Measurements from ENCODE around the gene GSE1. TPM values are rescaled to one million over a fixed set of nuclear protein-coding genes. Genes with fewer than 3 reads are reported as not detected.

The GSE1 gene
- total RNA-seq, 4 donors from 2014 or later = 23.4 to 65.5 (median 52.5) TPM

DNA sequence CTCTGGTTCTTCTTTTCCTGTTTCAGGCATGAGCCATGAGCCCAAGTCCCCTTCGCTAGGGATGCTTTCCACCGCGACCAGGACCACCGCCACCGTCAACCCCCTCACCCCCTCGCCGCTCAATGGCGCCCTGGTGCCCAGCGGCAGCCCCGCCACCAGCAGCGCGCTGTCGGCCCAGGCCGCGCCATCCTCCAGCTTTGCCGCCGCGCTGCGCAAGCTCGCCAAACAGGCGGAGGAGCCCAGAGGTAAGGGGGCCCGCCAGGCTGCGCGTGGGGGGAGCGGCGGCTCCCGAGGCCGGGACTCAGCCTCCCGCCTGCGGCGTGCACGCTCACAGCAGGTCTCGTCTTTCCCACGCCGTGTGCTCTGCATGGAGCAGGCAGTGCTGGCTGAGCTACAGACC lies 20.8 kb downstream of the GSE1 start:
- peaks cover 0 to 17% (median 0%) of the 10 kb centered on the region in 3 donors for H3K4me1 ChIP-seq
- H3K9me3 ChIP-seq = peaks cover 0 to 6% (median 0%) of the 10 kb centered on the region in 3 donors
- H3K27me3 ChIP-seq = no peaks in the 10 kb centered on the region
- TF ChIP-seq, protein P1, sequence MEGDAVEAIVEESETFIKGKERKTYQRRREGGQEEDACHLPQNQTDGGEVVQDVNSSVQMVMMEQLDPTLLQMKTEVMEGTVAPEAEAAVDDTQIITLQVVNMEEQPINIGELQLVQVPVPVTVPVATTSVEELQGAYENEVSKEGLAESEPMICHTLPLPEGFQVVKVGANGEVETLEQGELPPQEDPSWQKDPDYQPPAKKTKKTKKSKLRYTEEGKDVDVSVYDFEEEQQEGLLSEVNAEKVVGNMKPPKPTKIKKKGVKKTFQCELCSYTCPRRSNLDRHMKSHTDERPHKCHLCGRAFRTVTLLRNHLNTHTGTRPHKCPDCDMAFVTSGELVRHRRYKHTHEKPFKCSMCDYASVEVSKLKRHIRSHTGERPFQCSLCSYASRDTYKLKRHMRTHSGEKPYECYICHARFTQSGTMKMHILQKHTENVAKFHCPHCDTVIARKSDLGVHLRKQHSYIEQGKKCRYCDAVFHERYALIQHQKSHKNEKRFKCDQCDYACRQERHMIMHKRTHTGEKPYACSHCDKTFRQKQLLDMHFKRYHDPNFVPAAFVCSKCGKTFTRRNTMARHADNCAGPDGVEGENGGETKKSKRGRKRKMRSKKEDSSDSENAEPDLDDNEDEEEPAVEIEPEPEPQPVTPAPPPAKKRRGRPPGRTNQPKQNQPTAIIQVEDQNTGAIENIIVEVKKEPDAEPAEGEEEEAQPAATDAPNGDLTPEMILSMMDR (IDR thresholded peaks at IDR 0.05) = no peak
- TF ChIP-seq POLR2AphosphoS5 (IDR thresholded peaks at IDR 0.05) (no peak), EP300 (IDR thresholded peaks at IDR 0.05) (no peak), POLR2A (IDR thresholded peaks at IDR 0.05) (no peak)
- H3K27ac ChIP-seq = no peak overlapping the region
- H3K4me3 ChIP-seq = no peak overlapping the region
- WGBS, 2 donors (ENCODE audit: low coverage in 1 of 2) = 82 to 90% methylated on average over 4 to 5 of the region's 35 CpGs
- no peak for ATAC-seq
- H3K36me3 ChIP-seq = peaks cover 0 to 32% of the 10 kb centered on the region in 2 donors

- Histone ChIP-seq H3K9me3 (peaks cover 0 to 2% (median 0%) of the 10 kb centered on the region in 3 donors), H3K27ac (no peak overlapping the region), H3K4me3 (no peak overlapping the region), H3K4me1 (peaks cover 0 to 27% (median 0%) of the 10 kb centered on the region in 3 donors), H3K36me3 (peaks cover 0 to 32% of the 10 kb centered on the region in 2 donors), H3K27me3 (no peaks in the 10 kb centered on the region)
- 51% methylated on average over 4 of the region's 24 CpGs; no CpG with 5 or more reads in 1 of the 2 donors for WGBS, 2 donors (ENCODE audit: low coverage in 1 of 2)
- ATAC-seq = no peak
- TF ChIP-seq, protein P1 (IDR thresholded peaks at IDR 0.05) = peak in 1 of 4 experiments; percentile 8
- no peak for TF ChIP-seq POLR2AphosphoS5 (IDR thresholded peaks at IDR 0.05)
Observed at GRCh38 chr16:85634747-85635544, 21.8 kb downstream of the GSE1 start.

GRCh38 chr16:85635545-85636140 lies 22.5 kb downstream of the GSE1 start:
- no peak overlapping the region for H3K4me3 ChIP-seq
- no peak for ATAC-seq
- H3K9me3 ChIP-seq = no peaks in the 10 kb centered on the region
- H3K27ac ChIP-seq = no peak overlapping the region
- no CpG with 5 or more reads among the region's 26 CpGs for WGBS, 2 donors (ENCODE audit: low coverage in 1 of 2)
- TF ChIP-seq EP300 (IDR thresholded peaks at IDR 0.05) = no peak
- TF ChIP-seq POLR2A (IDR thresholded peaks at IDR 0.05) = no peak
- TF ChIP-seq POLR2AphosphoS5 (IDR thresholded peaks at IDR 0.05) = no peak
- TF ChIP-seq, protein P1 (IDR thresholded peaks at IDR 0.05) = no peak
- peaks cover 0 to 32% (median 0%) of the 10 kb centered on the region in 3 donors for H3K4me1 ChIP-seq
- peaks cover 0 to 39% of the 10 kb centered on the region in 2 donors for H3K36me3 ChIP-seq
- no peaks in the 10 kb centered on the region for H3K27me3 ChIP-seq

GRCh38 chr16:85636234-85636812 lies 23.2 kb downstream of the GSE1 start:
- ATAC-seq = no peak
- peaks cover 0 to 35% (median 0%) of the 10 kb centered on the region in 3 donors for H3K4me1 ChIP-seq
- no peak overlapping the region for H3K27ac ChIP-seq
- TF ChIP-seq POLR2A (IDR thresholded peaks at IDR 0.05) (no peak), EP300 (IDR thresholded peaks at IDR 0.05) (no peak)
- TF ChIP-seq, protein P1 (IDR thresholded peaks at IDR 0.05) = no peak
- peaks cover 0 to 42% of the 10 kb centered on the region in 2 donors for H3K36me3 ChIP-seq
- WGBS, 2 donors (ENCODE audit: low coverage in 1 of 2) = no CpG with 5 or more reads among the region's 27 CpGs
- no peak overlapping the region for H3K4me3 ChIP-seq
- no peaks in the 10 kb centered on the region for H3K9me3 ChIP-seq
- H3K27me3 ChIP-seq = no peaks in the 10 kb centered on the region
